ENCODE results near the gene RAP2B.

GRCh38 chr3:153138276-153139210, 23.5 kb upstream of the RAP2B start:
- TF ChIP-seq POLR2A (IDR thresholded peaks at IDR 0.05; ENCODE audit: low read depth, low read length) (no peak), POLR2AphosphoS5 (IDR thresholded peaks at IDR 0.05; ENCODE audit: low read depth, low read length) (no peak), TAF1 (IDR thresholded peaks at IDR 0.05; ENCODE audit: borderline replicate concordance, low read depth, low read length) (no peak)
